Stimulated activated CD8-positive, alpha-beta memory T cell treated with anti-CD3 and anti-CD28 coated beads, Interleukin-7, amount 100 ng/mL, for 4 hours (primary cell): ENCODE data around the gene PRR23E.

Source experiments
- DNase-seq, 2 donors: peaks; one replicate each; pipeline ENCODE4 v3.0.0-alpha.2; 2020; ENCODE audit warnings: low read depth in 2 of 2

The PRR23E gene

DNA sequence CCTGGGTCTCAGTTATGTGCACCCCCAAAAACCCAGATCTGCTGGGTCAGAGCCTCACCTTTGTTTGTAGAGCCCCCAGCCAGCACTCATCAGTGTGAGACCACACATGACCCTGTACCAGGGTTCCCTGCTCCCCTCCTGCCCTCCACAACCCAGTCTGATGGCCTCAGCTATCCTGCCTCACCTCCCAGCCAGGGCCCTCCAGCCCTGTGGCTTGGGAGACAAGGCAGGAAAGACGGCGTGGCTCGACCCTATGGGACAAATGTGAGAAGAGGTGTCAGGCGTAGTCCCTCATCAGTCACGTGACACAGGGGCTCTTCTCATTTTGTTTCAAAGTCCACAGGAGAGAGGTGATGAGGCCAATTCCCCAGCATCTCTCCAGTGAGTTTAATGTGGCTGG lies 28.3 kb upstream of the PRR23E start:
- DNase-seq = no peak

DNA sequence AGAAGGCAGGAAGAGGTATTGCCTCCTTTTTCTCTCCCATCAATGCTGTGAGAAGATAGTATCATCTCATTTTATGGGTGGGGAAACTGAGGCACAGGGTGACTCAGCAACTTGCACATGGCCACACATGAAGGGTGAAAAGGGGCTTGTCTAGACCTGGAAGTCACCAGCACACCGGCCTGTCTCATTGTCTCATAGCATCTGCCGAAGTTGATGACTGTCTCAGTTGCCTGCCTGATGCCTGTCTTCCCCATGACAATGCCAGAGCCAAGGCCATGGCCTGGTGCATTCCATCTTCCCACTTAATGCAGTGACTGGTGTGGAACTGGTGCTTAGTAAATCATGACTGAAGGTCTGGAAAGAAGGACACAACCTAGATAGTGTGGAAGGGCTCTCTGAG lies 27.9 kb upstream of the PRR23E start:
- DNase-seq = no peak

DNA sequence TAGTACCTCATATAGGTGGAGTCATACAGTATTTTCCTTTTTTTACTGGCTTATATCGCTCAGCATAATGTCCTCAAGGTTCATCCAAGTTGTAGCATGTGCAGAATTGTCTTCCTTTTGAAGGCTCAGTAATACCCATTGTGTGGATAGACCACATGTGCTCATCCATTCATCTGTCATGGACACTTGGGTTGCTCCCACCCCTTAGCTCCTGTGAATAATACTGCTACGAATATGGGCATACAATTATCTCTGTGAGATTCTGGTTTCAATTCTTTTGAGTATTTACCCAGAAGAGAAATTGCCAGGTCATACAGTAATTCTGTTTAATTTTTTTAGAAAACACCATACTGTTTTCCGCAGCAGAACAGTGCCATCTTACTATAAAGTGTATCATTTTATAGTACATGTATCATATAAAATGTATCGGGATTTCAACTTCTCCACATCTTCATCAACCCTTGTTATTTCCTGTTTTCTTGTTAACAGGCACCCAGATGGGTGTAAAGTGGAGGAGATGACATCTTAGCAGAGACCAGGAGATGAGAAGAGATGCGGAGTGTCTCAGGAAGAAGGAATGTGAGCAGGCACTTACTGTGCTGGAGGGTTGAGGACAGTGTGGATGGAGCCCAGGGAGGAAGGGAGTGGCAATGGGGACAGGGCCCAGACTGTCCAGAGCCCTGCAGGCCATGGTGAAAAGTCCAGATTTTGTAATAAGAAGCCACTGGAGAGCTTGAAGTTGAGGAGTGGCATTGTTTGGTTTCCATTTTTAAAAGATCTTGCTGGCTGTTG lies 27.0 kb upstream of the PRR23E start:
- DNase-seq = no peak

DNA sequence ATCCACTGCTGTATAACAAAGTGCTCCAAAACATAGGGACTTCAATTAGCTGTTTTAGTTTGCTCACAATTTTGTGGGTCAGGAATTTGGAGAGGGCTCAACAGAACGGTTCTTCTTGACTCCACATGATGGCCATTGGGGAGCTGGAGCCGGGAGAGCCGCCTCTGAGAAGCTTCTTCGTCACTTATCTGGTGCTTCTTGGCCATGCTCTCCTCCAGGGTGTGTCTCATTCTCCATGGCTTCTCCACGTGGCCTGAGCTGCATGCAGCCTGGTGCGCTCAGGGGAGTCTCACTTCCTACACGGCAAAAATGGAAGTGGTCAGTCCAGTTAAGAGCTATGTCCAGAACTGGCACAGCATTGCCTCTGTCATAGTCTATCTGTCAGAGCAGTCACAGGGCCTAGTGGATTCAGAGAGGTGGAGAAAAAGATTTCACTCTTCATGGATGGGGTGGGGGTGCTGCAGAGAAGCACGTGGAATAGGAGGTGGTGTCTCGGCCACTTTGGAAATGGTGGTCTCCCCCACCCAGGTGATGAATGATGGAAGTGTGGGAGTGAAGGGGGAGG lies 26.3 kb upstream of the PRR23E start:
- DNase-seq = no peak

DNA sequence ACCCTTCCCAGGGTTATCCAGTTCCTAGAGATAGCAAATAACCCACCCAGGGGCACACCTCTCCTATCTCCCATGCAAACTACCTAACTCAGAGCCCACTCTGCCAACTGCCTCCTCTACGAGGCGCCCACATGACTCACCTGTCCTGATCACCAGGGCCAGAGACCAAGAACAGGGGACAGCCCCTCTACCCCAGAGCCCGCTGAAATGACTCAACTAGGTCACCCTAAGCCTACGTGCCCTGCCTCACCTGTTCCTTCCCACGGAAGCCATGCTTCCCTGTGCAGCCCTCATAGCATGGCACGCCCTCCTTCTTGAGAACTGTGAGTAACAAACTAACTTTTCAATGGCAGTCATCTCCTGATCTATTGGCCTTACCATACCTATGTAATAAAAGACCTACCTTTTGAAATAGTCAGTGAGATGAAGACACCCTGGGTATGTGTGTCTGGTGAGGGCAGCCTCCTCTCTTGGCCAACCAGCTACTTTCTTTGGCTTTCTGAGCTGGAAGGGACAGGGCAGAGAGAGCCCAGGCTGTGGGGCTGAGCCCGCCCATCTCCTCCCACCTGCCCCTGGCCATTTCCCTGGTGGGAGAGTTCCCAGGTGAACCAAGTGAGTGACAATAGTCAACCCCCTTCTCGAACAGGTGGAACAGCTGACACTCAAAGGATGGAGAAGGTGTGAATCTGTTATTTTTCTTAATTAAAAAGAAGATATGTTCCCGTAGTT lies 25.5 kb upstream of the PRR23E start:
- DNase-seq = no peak

DNA sequence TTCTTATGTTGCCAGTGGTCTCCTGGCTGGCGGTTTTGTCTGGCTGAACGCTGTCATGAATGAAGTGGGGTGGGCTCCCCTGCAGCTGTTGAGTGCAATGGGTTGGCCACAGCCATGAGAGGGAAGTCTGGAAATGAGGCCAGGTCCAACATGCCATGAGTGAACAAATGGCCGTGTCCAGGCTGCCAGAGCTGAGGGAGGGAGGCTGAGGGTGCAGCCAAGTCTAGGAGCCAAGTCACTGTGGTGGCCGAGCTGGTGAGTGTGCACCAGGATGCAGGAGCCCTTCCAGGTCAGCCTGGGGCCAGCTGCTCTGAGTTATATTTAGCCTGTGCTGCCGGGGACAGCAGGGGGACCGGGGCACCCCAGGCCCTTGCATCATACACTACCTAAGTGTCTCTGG lies 24.7 kb upstream of the PRR23E start:
- no peak for DNase-seq

DNA sequence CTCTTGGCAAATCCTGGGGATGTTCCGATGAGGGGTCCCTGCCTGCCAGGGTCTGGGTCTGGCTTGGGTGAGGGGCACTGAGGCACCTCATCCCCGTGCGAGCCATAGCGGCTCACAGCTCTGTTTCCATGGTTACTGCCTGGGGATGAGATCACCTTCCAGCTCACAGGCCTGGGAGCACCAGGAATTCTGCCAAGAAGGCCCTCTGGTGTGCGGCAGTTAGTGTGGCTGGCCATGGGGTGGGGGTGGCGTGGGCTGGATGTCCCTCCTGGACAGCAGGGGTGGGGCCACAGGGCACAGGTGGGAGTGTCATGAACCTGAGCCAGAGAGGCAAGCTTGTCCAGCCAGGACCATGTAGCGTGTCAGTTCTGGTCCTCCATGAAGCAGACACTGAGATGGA lies 22.1 kb upstream of the PRR23E start:
- DNase-seq = no peak

DNA sequence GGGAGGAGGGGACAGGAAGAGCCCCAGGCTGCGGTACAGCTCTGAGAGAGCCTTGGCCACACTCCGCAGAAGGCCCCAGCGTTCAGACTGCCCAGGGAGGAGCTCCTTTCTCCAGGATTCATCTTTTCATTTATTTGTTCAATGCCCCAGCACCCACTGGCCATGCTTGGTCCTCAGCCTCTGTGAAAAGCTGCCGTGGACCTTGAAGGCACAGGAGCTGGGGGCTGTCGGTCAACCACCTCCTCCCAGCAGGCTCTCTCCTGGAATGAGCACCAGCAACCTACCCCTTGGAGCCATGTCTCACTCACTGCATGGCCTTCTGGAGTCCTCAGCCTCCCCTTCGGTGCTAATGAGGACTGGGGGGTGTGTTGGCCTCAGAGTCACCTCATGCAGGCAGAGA lies 21.6 kb upstream of the PRR23E start:
- DNase-seq = no peak

DNA sequence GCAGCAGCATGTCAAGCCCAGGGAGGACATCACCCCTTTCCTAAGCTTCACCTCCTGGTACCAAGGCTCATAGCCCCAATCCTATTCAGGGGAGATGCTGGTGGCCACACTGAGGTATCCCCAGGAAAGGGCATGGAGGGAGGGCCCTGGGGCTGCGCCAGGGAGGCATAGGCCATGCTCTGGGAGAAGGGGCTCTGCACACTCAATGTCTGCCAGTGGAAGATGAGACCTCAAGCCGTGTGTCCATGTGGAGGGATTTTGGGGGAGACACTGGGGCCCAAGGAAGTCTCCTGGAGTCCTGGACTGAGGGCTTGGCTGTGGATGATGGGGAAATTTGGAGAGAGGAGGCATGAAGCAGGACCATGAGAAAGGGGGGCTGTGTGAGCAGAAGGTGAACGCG lies 21.2 kb upstream of the PRR23E start:
- DNase-seq = no peak

DNA sequence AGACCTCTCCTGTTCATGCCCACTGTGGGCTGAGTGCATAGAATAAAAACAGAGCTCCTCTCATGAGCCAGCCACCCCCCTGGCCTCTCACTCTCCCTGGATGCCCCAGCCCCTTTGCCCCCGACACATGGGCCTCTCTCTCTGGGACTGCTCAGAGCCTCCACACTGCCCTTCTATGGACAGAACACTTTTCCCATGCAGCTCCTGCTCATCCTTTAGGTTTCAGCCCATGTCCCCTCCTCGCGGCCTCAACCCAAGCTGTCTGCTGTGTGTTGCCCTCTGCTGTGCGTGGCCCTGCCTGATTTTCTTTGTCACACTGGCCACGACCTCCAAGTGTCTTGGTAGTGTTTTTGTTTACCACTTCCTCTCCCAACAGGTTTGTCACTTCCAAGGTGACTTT lies 20.7 kb upstream of the PRR23E start:
- DNase-seq = no peak

DNA sequence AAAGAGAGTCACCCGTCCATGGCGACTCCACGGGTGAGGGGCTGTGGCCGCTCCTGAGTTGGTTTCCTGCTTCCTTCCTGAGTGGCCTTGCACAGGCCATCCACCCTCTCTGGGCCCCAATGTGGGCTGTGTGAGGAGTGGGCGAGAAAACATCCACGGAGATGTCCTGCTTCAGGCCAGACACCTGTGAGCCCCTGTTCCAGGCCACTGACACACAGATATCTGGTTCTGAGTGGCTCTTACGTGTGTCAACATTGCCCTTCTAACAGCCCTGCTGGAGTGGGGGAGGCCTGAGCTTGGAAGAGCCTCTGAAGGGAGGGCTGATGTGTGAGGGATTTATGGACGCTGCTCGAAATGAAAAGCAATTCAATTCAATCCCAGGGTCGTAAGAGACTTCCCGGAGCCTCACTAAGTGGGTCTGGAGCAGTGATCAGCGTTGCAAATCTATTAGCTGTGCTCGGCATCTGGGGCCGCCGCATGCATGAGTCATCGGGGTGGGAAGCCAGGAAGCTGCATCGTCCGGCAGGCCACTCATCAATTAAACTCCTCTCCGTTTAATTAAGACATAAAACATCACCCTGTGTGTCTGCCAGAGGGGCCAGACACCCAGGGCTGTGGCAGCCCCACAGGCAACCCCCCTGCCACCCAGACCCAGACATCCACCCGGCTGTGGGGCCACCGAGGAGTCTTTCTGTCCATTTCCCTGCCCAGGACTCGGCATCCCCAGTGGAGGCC lies 20.0 kb upstream of the PRR23E start:
- no peak for DNase-seq

DNA sequence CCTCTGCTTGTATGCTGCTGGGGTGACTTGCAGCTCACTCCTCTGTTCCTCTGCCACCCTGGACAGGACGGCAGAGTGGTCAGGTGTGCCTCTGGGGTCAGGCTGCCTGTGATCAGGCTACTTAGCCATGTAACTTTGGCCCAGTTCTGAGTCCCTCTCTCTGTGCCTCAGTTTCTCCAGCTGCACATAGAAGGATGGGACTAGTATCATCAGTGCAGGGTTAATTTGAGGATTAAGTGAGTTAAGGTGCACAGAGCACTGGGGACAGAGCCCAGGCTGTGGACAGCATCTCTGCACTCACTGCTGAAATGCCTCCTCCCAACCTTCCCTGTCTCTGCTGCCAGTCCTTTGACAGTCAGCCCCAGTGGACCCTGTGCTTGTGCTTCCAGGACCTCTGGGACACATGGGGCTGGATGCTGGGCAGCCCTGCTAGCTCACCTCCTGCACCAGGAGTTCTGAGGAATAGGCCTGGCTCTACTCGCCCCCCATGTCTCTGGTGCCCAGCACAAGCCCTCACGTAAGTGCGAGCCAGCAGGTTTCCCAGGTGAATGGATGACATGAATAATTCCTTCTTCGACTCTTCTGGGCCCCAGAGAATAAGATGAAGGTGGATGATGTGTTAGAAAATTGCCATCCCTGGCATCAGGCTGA lies 19.3 kb upstream of the PRR23E start:
- DNase-seq = no peak

DNA sequence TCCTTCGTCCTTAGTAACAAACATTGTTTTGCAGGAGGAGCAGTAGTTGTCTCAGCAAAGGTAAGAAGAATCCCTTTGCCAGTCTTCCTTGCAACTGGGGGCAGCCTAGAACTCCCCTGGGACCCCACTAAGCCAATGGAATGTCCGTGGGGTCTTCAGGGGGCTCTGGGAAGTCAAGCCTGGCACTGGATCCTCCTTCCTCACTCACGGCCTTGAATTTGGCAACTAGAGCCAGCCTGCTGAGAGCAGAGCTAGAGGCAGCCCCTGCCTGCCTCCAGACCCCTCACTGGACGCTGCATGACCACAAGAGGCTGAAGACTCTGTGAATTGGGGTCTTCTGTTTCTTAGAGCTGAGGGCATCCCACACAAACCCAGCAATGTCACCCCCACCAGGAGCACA lies 18.6 kb upstream of the PRR23E start:
- no peak for DNase-seq

DNA sequence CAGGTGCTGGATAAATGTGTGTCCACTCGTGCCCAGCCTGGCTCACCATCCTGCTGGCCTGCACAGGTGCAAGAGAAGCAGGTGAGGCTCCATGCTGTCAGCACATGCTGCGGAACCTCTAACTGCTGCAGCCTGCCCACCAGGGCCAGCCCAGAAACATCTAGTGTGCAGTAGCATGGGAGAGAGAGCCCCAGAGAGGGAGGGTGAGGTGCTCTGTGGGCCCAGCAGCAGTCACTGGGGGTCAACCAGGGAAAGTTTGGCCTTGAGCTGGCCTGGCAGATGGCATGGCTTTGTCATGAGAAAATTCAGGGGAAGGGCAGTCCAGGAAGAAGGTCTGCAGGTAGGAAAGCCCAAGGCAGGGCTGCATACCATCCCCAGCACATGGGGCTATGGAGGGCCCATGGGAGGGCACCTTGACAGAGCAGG lies 18.2 kb upstream of the PRR23E start:
- no peak for DNase-seq

DNA sequence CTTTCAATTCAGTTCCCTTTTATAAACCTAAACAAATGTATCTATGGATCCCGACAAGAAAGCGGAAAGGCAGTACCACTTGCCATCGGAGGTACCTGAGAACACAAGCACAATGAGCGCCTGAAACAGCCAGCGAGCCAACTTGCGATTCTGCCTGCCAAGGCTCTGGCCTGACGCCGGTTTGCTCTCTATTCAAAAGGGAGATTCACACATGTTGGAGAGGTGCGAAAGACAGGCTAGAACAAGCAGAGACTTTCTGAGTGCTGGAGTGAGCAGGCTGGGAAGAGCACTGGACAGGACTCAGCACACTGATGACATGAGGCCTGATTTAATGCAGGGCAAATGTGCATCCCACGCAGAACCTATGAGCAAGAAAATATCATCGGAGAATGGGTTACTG lies 17.7 kb upstream of the PRR23E start:
- no peak for DNase-seq

DNA sequence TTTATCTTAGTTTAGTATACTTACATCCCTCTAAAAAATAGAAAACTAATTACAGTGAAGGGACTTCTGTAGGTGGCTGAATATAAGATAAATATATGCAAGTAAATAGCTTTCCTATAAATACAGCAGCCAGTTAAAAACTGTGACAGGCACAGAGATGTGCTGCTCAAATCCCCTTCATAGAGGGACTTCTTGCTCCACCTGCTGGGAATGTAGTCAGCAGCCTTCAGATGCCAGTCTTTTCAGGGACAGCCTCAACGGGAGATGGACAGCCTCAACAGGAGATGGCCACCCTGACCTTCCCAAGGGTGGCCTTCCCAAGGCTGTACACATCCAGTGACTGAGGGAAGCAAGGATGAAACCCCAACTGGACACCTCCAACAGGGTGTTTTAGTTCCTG lies 15.7 kb upstream of the PRR23E start:
- no peak for DNase-seq

DNA sequence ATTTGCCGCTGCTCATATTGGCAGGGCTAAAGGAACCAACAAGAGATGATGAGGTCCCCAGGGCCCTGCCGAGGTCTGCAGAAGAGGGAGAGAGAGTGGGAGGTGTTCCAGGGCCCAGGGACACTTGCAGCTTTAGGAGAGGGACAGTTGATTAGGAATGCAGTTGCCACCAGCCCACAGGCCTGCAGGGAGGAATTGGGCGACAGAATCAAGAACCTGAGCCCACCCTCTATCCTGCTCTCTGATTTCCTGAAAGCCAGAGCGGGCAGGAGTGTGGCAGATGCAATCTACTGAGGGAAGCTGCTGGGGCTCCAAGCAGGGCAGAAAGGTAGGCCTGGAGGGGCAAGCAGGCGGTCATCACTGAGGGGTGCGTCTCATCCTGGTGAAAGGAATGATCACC lies 12.1 kb upstream of the PRR23E start:
- DNase-seq = no peak

DNA sequence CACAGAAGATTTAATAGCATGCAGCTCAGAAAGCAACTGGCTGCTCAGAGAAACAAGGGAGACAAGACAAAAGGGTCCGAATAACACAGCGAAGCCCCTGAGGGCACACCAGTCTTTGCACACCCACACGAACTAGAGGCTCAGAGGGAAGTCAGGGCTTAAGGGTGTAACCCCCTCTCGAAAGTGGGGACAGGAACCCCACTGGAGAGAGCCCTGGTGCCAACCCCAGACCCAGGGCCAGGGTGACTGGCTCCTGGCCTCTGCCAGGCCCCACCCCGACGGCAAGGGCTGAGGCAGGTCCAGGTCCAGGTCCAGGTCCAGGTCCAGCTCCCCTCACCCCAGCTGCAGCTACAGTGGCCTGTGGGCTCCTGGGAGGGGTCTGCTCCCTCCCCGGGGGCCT lies 10.5 kb upstream of the PRR23E start:
- no peak for DNase-seq

DNA sequence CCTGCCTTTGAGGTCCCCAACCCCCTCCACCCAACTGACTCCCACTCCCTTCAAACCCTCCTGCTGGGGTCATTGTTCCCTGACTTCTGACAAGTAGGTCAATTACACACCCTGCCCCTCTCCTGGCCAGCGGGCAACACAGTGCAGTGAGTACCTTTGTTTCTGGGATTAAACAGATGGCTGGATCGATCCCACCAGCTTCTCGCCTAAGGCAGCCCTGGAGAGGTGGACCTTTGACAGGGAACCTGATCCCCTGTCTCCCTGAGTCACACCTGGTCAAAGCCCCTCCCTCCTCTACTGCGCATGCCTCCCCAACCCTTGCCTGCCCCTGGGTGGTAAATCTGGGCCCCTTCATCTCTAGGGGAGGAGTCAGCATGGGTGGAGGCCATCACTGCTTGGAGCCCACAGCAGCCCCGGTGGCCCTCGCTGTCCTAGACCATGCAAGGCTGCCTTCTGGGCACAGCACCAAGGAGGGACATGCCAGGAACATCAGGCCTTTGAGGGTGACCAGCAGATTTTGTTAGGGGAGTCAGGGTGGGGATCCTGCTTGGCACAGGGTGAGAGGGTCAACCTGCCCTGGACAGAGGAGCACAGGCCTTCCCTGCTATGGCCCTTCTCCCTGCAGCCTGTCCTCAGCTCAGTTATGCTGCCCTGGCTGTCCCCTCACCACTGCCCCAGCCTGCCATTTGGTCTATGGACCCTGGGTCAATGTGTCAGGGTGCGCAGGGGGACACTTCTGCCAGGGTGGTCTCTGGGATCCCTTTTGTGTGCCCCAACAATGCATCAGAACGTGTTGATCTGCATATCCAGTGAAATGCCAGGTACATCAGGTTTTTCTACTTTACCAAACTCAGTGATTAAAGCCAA lies 9.8 kb upstream of the PRR23E start:
- no peak for DNase-seq

DNA sequence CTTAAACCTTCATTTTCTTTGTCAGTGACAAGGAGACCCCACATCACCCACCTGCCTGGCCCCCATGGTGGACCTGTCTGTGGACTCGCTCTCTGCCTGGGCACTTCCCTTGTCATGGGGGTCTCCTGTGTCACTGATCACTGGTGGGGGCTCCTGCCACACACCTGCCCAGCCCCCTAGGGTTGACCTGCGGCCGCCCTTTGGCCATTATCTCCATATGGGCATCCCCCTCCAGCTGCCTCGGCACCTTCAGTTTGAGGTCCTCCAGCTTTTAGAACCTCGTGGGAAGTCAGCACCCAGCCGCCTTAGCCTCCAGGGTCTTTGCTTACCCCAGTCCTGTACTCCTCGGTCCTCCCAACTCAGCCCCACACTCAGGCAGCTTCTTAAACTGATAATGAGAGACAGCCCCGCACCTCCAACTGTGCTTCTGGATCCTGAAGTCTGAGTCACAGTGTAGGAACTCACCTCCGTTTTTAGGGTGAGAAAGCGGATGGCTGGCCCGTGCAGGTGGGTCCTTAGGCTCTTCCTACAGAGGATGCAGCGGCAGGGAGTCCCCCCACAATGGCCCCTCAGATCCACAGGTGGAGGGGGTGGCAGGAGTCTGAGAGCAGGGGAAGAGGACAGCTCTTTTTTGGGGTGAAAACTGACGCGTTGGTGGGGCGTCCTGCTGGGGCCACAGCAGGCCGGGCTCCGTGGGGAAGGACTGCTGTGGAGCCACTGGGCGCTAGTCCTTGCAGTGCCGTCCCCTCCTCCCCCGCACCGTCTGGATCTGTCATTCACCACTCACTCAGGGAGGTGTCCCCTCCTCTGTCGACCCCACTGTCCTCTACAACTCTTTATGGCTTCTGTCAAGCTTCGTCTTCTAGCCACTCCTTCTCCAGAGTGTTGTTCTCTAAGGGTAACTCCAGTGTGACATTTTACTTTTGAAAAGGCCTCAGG lies 8.7 kb upstream of the PRR23E start:
- no peak for DNase-seq
